CD4-positive, alpha-beta T cell (primary cell): Measurements from ENCODE around the gene SIRT6. TPM values are rescaled to one million over a fixed set of nuclear protein-coding genes. Genes with fewer than 3 reads are reported as not detected.
"Not testable (repeated sequence)": the region's sequence is repeated elsewhere in the genome, so short reads cannot be mapped to it uniquely, and the experiment has no call there.

Source experiments
- ATAC-seq: fragments of 200-7000 bp; cut with Tn5 transposase; one replicate; pipeline ENCODE4 v1.10.0; 2022; ENCODE audit warnings: mild to moderate bottlenecking; ENCODE audit not compliant: poor library complexity
- CTCF ChIA-PET: fragments of 350-600 bp; sonication (Branson Sonifier 250); formaldehyde crosslinking; loops from one replicate; lab custom pipeline; 2021; ENCODE audit warnings: antibody characterized with exemption, inconsistent platforms; lab: Charles Lee
- POLR2A ChIA-PET: fragments of 350-600 bp; sonication (Branson Sonifier 250); formaldehyde crosslinking; loops from one replicate; lab custom pipeline; 2021; ENCODE audit warnings: antibody characterized with exemption, inconsistent platforms; lab: Charles Lee
- DNase-seq, 14 experiments: peaks; one replicate each; pipeline ENCODE4 v3.0.0-alpha.2; 2013 to 2020; ENCODE audit warnings: mixed read lengths in 2 of 14
- H3K27ac ChIP-seq, 2 donors: one replicate each; pipeline versions ENCODE4 v1.5.1 to v1.7.0; 2013; ENCODE audit warnings: low read length in 2 of 2, low read depth in 1 of 2, mild to moderate bottlenecking in 1 of 2
- H3K27me3 ChIP-seq, 2 experiments: 1 replicate in 1 of 2; 2 replicates in 1 of 2; pipeline versions ENCODE4 v1.6.1 to v1.7.0; 2013; ENCODE audit warnings: low read length in 2 of 2, control low read depth in 1 of 2, mild to moderate bottlenecking in 1 of 2, moderate library complexity in 1 of 2; ENCODE audit not compliant: insufficient read depth in 2 of 2, control insufficient read depth in 1 of 2
- H3K36me3 ChIP-seq: one replicate; pipeline ENCODE4 v1.6.1; 2013; ENCODE audit warnings: low read length, control low read depth; ENCODE audit not compliant: insufficient read depth
- H3K4me1 ChIP-seq: one replicate; pipeline ENCODE4 v1.6.1; 2013; ENCODE audit warnings: low read length, control low read depth; ENCODE audit not compliant: insufficient read depth
- H3K4me3 ChIP-seq: one replicate; pipeline ENCODE4 v1.5.1; 2013; ENCODE audit warnings: mild to moderate bottlenecking, low read length, moderate library complexity
- H3K9me3 ChIP-seq, 2 experiments: 1 replicate in 1 of 2; 2 replicates in 1 of 2; pipeline versions ENCODE4 v1.6.1 to v1.7.0; 2013; ENCODE audit warnings: low read length in 2 of 2, mild to moderate bottlenecking in 2 of 2, control low read depth in 1 of 2, moderate library complexity in 1 of 2; ENCODE audit not compliant: control insufficient read depth in 1 of 2, insufficient read depth in 1 of 2
- H3K27ac Mint-ChIP-seq: one replicate; pipeline ENCODE4 v1.8.0; 2020; ENCODE audit warnings: mixed read lengths
- H3K27me3 Mint-ChIP-seq: one replicate; pipeline ENCODE4 v1.8.0; 2021; ENCODE audit warnings: mixed read lengths
- H3K36me3 Mint-ChIP-seq: one replicate; pipeline ENCODE4 v1.8.0; 2021; ENCODE audit warnings: low read depth, mixed read lengths
- H3K4me1 Mint-ChIP-seq: one replicate; pipeline ENCODE4 v1.8.0; 2021; ENCODE audit warnings: low read depth, mixed read lengths
- H3K4me3 Mint-ChIP-seq: one replicate; pipeline ENCODE4 v1.8.0; 2020; ENCODE audit warnings: mild to moderate bottlenecking, mixed read lengths
- H3K9me3 Mint-ChIP-seq: one replicate; pipeline ENCODE4 v1.8.0; 2020; ENCODE audit warnings: mixed read lengths
- intact Hi-C, 2 experiments: fragments of 100-400 bp; cut with DNase I in 1 of 2; cut with micrococcal nuclease in 1 of 2; formaldehyde crosslinking; loops; one replicate each; pipeline versions ENCODE4 v1.15.1 to v1.9.0; 2023 to 2025; cut with DNase I, micrococcal nuclease
- total RNA-seq, 174 experiments: library from RNA in 2 of 174; stranded (reverse) in 2 of 174; gene quantifications; one replicate each; pipeline ENCODE4 v1.2.3 and lab custom pipeline; 2021 to 2026
- TF ChIP-seq, protein P1 (sequence below): fragments of 200-600 bp; IDR thresholded peaks from one replicate; pipeline ENCODE4 v1.8.0; 2022; ENCODE audit warnings: antibody characterized with exemption, mild to moderate bottlenecking

SIRT6 gene
- total RNA-seq, 2 experiments from 2014 or later, result 11.2 to 14.2 TPM

DNA sequence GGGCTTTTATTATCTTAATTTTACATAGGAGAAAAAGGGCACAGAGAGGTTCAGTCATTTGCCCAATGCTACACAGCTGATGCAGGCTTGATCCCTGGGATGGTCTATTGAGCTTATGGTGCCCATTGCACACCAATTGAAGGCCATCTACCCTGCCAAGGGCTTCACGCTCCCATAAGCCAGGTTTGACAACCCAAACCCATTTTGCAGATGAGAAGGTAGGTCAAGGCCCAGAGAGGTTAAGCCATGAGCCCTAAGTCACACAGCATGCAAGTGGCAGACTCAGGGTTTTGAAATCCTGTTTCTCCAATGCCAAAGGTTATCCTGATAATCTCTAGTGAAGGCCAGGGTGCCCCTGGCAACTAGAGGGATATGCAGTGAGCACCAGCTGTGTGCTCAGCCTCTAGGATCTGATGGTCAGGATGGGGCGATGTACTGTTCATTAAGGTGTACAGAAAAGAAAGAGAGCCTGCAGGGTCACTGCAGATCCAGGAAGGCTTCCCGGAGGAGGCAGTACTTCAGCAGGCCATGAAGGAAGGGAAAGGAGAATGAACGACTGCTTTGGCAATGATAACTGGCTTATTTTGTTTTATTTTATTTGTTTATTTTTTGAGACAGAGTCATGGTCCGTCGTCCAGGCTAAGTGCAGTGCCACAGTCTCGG, 20.8 kb downstream of the SIRT6 start:
- H3K4me1 Mint-ChIP-seq, result no peaks in the 10 kb centered on the region
- no peak overlapping the region for H3K4me3 ChIP-seq
- no peak overlapping the region for H3K27ac Mint-ChIP-seq
- intact Hi-C loops, result no loop called here
- no peaks in the 10 kb centered on the region for H3K9me3 ChIP-seq
- DNase-seq (no peak), ATAC-seq (no peak)
- no peaks in the 10 kb centered on the region for H3K36me3 ChIP-seq
- H3K9me3 Mint-ChIP-seq, result no peaks in the 10 kb centered on the region
- no peak overlapping the region for H3K27ac ChIP-seq
- H3K4me3 Mint-ChIP-seq, result no peak overlapping the region
- TF ChIP-seq, protein P1, sequence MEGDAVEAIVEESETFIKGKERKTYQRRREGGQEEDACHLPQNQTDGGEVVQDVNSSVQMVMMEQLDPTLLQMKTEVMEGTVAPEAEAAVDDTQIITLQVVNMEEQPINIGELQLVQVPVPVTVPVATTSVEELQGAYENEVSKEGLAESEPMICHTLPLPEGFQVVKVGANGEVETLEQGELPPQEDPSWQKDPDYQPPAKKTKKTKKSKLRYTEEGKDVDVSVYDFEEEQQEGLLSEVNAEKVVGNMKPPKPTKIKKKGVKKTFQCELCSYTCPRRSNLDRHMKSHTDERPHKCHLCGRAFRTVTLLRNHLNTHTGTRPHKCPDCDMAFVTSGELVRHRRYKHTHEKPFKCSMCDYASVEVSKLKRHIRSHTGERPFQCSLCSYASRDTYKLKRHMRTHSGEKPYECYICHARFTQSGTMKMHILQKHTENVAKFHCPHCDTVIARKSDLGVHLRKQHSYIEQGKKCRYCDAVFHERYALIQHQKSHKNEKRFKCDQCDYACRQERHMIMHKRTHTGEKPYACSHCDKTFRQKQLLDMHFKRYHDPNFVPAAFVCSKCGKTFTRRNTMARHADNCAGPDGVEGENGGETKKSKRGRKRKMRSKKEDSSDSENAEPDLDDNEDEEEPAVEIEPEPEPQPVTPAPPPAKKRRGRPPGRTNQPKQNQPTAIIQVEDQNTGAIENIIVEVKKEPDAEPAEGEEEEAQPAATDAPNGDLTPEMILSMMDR, result no peak
- H3K27me3 ChIP-seq, result peaks cover 0 to 2% of the 10 kb centered on the region in 2 experiments
- no peaks in the 10 kb centered on the region for H3K4me1 ChIP-seq
- no peaks in the 10 kb centered on the region for H3K36me3 Mint-ChIP-seq
- POLR2A ChIA-PET, result no interaction called here
- H3K27me3 Mint-ChIP-seq, result peaks cover 12% of the 10 kb centered on the region
- CTCF ChIA-PET, result interaction anchor here (0.6 kb wide), 2 partner anchors 16 to 586 kb away, joined by 3 to 4 read pairs; no protein-coding TSS in a partner anchor

DNA sequence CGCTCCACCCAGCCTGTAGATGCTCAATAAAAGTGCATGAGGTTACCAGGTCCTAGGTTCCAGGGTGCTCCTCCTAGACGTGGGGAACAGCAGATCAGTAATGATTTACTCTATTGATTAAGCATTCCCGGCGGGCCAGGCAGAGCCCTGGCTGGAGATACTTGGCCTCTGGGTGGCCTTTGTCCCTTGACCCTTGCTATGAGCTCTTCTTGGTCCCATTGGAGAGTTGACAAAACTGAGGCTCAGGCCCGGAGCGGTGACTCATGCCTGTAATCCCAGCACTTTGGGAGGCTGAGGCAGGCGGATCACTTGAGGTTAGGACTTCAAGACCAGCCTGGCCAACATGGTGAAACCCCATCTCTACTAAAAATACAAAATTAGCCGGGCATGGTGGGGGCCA, 24.4 kb downstream of the SIRT6 start:
- H3K9me3 ChIP-seq, H3K27ac Mint-ChIP-seq, H3K27me3 Mint-ChIP-seq, POLR2A ChIA-PET, H3K36me3 Mint-ChIP-seq, H3K36me3 ChIP-seq, intact Hi-C loops, H3K4me3 Mint-ChIP-seq, H3K4me3 ChIP-seq, ATAC-seq, H3K4me1 ChIP-seq, DNase-seq, H3K27ac ChIP-seq, H3K27me3 ChIP-seq, H3K4me1 Mint-ChIP-seq, H3K9me3 Mint-ChIP-seq: not testable (repeated sequence)
- CTCF ChIA-PET, result interaction anchor here (1.6 kb wide), 1 partner anchor 18 kb away, joined by 4 read pairs; no protein-coding TSS in a partner anchor

- Mint-ChIP-seq H3K9me3 (no peaks in the 10 kb centered on the region), H3K27ac (no peak overlapping the region), H3K4me3 (no peak overlapping the region), H3K36me3 (no peaks in the 10 kb centered on the region), H3K4me1 (no peaks in the 10 kb centered on the region), H3K27me3 (no peaks in the 10 kb centered on the region)
- H3K27ac ChIP-seq, result no peak overlapping the region
- H3K36me3 ChIP-seq, result no peaks in the 10 kb centered on the region
- no peak for DNase-seq
- TF ChIP-seq, protein P1, result no peak
- no peaks in the 10 kb centered on the region for H3K9me3 ChIP-seq
- peaks cover 0 to under 1% of the 10 kb centered on the region in 2 experiments for H3K27me3 ChIP-seq
- intact Hi-C loops, result no loop called here
- POLR2A ChIA-PET, result no interaction called here
- peaks cover 8% of the 10 kb centered on the region for H3K4me1 ChIP-seq
- no peak overlapping the region for H3K4me3 ChIP-seq
- ATAC-seq, result no peak
- CTCF ChIA-PET, result no interaction called here
Observed at GRCh38 chr19:4157164-4157563, 25.2 kb downstream of the SIRT6 start.
